Measurements from ENCODE around the gene NPBWR2.
"Not testable (repeated sequence)": the region's sequence is repeated elsewhere in the genome, so short reads cannot be mapped to it uniquely, and the experiment has no call there.

DNA sequence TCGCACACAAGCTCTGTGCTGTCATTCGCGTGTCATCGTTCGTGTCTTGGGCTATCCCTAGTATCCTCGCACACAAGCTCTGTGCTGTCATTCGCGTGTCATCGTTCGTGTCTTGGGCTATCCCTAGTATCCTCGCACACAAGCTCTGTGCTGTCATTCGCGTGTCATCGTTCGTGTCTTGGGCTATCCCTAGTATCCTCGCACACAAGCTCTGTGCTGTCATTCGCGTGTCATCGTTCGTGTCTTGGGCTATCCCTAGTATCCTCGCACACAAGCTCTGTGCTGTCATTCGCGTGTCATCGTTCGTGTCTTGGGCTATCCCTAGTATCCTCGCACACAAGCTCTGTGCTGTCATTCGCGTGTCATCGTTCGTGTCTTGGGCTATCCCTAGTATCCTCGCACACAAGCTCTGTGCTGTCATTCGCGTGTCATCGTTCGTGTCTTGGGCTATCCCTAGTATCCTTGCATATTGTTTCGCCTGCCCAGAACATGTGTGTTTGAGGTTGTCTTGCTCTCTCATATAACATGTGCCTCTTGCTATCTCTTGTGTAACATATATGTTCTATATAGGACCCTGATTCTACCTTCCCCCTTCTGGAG lies 20.0 kb downstream of the NPBWR2 start:
- TF ChIP-seq, protein P1, sequence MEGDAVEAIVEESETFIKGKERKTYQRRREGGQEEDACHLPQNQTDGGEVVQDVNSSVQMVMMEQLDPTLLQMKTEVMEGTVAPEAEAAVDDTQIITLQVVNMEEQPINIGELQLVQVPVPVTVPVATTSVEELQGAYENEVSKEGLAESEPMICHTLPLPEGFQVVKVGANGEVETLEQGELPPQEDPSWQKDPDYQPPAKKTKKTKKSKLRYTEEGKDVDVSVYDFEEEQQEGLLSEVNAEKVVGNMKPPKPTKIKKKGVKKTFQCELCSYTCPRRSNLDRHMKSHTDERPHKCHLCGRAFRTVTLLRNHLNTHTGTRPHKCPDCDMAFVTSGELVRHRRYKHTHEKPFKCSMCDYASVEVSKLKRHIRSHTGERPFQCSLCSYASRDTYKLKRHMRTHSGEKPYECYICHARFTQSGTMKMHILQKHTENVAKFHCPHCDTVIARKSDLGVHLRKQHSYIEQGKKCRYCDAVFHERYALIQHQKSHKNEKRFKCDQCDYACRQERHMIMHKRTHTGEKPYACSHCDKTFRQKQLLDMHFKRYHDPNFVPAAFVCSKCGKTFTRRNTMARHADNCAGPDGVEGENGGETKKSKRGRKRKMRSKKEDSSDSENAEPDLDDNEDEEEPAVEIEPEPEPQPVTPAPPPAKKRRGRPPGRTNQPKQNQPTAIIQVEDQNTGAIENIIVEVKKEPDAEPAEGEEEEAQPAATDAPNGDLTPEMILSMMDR (IDR thresholded peaks at IDR 0.05) = not testable (repeated sequence)
- TF ChIP-seq EZH2, EZH2phosphoT487 (IDR thresholded peaks at IDR 0.05): not testable (repeated sequence)
